Measurements from ENCODE around the gene ZNF442.
"Not testable (repeated sequence)": the region's sequence is repeated elsewhere in the genome, so short reads cannot be mapped to it uniquely, and the experiment has no call there.

ZNF442 gene

DNA sequence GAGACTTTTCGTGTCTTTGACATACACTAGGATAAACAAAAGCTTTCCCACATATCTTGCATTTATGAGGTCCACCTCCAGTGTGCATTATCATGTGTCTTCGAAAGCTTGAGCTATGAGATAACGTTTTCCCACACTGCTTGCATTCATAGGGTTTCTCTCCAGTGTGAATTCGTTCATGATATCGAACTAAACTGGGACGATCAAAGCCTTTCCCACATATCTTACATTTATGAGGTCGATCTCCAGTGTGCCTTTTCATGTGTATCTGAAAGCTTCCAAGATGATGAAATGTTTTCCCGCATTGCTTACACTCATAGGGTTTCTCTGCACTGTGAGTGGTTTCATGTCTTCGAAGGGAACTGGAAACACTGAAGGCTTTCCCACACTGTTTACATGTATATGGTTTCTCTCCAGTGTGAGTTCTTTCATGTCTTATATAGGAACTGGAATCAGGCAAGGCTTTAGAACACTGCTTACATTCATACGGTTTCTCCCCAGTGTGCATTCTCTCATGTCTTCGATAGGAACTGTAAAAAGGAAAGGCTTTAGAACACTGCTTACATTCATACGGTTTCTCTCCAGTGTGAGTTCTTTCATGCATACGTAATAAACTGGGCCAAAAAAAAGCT, 46.6 kb downstream of the ZNF442 start:
- no peaks in the 10 kb centered on the region for H3K36me3 ChIP-seq (ENCODE audit: insufficient read depth, low read length)
- no peak for TF ChIP-seq EZH2phosphoT487 (IDR thresholded peaks at IDR 0.05; ENCODE audit: borderline replicate concordance)
- TF ChIP-seq CTCF (conservative IDR thresholded peaks at IDR 0.05; ENCODE audit: low read length), result no peak
- H3K9me2 ChIP-seq (replicated peaks; ENCODE audit: low read depth, low read length), result no peaks in the 10 kb centered on the region
- H3K4me3 ChIP-seq (ENCODE audit: low read length, poor library complexity, severe bottlenecking), result no peak overlapping the region
- no peaks in the 10 kb centered on the region for H3K4me1 ChIP-seq (ENCODE audit: insufficient read depth, low read length, poor library complexity, severe bottlenecking)
- no peak overlapping the region for H3K9ac ChIP-seq (ENCODE audit: low read depth, low read length, poor library complexity, severe bottlenecking)
- H3K4me2 ChIP-seq (ENCODE audit: low read depth, low read length, poor library complexity, severe bottlenecking), result no peak overlapping the region
- H2AFZ ChIP-seq (ENCODE audit: low read length), result no peak overlapping the region
- H3K27me3 ChIP-seq (ENCODE audit: insufficient read depth, low read length, poor library complexity, severe bottlenecking), result no peaks in the 10 kb centered on the region
- H4K20me1 ChIP-seq (ENCODE audit: insufficient read depth, low read length, poor library complexity, severe bottlenecking), result no peaks in the 10 kb centered on the region
- peaks cover 8% of the 10 kb centered on the region; the same call in 1 of the 2 replicates for H3K9me3 ChIP-seq (ENCODE audit: insufficient read depth, low read depth, low read length)
- no peaks in the 10 kb centered on the region for H3F3A ChIP-seq (ENCODE audit: low read depth)
- no peaks in the 10 kb centered on the region for H3K79me2 ChIP-seq (ENCODE audit: insufficient read depth, low read length)

GRCh38 chr19:12314553-12314952, 50.9 kb downstream of the ZNF442 start:
- no peaks in the 10 kb centered on the region for H3K36me3 ChIP-seq (ENCODE audit: insufficient read depth, low read length)
- H3K4me2 ChIP-seq (ENCODE audit: low read depth, low read length, poor library complexity, severe bottlenecking), result no peak overlapping the region
- H3K9ac ChIP-seq (ENCODE audit: low read depth, low read length, poor library complexity, severe bottlenecking), result no peak overlapping the region
- H3F3A ChIP-seq (ENCODE audit: low read depth), result no peaks in the 10 kb centered on the region
- no peak overlapping the region for H2AFZ ChIP-seq (ENCODE audit: low read length)
- no peaks in the 10 kb centered on the region for H3K9me2 ChIP-seq (replicated peaks; ENCODE audit: low read depth, low read length)
- no peaks in the 10 kb centered on the region for H4K20me1 ChIP-seq (ENCODE audit: insufficient read depth, low read length, poor library complexity, severe bottlenecking)
- no peaks in the 10 kb centered on the region for H3K27me3 ChIP-seq (ENCODE audit: insufficient read depth, low read length, poor library complexity, severe bottlenecking)
- no peak overlapping the region for H3K4me3 ChIP-seq (ENCODE audit: low read length, poor library complexity, severe bottlenecking)
- no peaks in the 10 kb centered on the region for H3K79me2 ChIP-seq (ENCODE audit: insufficient read depth, low read length)
- H3K4me1 ChIP-seq (ENCODE audit: insufficient read depth, low read length, poor library complexity, severe bottlenecking), result no peaks in the 10 kb centered on the region
- H3K9me3 ChIP-seq (ENCODE audit: insufficient read depth, low read depth, low read length), result peaks cover 6% of the 10 kb centered on the region; the same call in 1 of the 2 replicates
- TF ChIP-seq CTCF (conservative IDR thresholded peaks at IDR 0.05; ENCODE audit: low read length) (no peak), EZH2phosphoT487 (IDR thresholded peaks at IDR 0.05; ENCODE audit: borderline replicate concordance) (no peak)

DNA sequence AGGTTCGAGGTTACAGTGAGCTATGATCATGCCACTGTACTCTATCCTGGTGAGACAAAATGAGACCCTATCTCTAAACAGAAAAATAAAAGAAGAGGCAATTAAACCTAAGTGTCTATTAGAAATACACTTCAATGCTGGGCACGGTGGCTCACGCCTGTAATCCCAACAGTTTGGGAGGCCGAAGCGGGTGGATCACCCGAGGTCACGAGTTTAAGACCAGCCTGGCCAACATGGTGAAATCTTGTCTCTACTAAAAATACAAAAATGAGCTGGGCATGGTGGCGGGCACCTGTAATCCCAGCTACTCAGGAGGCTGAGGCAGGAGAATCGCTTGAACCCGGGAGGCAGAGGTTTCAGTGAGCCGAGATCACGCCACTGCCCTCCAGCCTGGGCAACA, 56.6 kb downstream of the ZNF442 start:
- H3K79me2 ChIP-seq (ENCODE audit: insufficient read depth, low read length); H3K27me3 ChIP-seq (ENCODE audit: insufficient read depth, low read length, poor library complexity, severe bottlenecking); H3K9ac ChIP-seq (ENCODE audit: low read depth, low read length, poor library complexity, severe bottlenecking); H3K9me2 ChIP-seq (replicated peaks; ENCODE audit: low read depth, low read length); H3K4me1 ChIP-seq (ENCODE audit: insufficient read depth, low read length, poor library complexity, severe bottlenecking); H3F3A ChIP-seq (ENCODE audit: low read depth); H3K4me2 ChIP-seq (ENCODE audit: low read depth, low read length, poor library complexity, severe bottlenecking); H4K20me1 ChIP-seq (ENCODE audit: insufficient read depth, low read length, poor library complexity, severe bottlenecking); H3K9me3 ChIP-seq (ENCODE audit: insufficient read depth, low read depth, low read length); H3K4me3 ChIP-seq (ENCODE audit: low read length, poor library complexity, severe bottlenecking); H2AFZ ChIP-seq (ENCODE audit: low read length); H3K36me3 ChIP-seq (ENCODE audit: insufficient read depth, low read length): not testable (repeated sequence)

Data from Loucy (cell line).